ENCODE data around the gene EXOC6B.

Gene EXOC6B

DNA sequence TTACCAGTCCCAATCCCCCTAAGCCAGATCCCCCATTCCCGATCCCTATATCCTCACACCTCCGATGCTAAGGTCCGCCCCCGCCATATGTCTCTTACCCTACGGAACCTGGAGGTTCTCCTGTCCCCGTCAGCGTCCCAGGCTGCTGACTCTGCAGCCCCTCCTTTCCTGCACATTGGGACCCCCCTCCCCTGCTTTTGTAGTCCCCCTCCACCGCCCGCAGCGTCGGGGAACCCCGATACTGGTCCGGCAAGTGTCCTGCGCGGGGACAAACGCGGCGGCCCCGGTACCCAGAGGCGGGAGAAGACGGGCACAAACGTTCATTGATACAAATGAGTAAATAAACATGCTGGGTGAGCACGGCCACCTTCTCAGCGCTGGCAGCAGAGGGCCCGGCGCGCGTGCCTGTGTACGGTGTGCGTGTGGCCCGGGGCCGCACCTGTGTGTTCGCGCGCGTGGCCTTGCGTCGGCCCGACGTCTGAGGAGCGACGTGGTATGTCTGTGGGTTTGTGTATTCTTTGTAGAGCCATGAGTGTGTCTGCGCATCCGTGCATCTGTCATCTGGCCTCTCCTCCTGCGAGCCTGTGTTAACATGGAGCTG lies 676.2 kb downstream of the EXOC6B start:
- no peaks in the 10 kb centered on the region for H3K9me2 ChIP-seq (replicated peaks; ENCODE audit: low read depth, low read length)
- no peaks in the 10 kb centered on the region for H3K4me1 ChIP-seq (ENCODE audit: insufficient read depth, low read length, poor library complexity, severe bottlenecking)
- TF ChIP-seq EZH2phosphoT487 (IDR thresholded peaks at IDR 0.05; ENCODE audit: borderline replicate concordance), result no peak
- TF ChIP-seq, protein P1, sequence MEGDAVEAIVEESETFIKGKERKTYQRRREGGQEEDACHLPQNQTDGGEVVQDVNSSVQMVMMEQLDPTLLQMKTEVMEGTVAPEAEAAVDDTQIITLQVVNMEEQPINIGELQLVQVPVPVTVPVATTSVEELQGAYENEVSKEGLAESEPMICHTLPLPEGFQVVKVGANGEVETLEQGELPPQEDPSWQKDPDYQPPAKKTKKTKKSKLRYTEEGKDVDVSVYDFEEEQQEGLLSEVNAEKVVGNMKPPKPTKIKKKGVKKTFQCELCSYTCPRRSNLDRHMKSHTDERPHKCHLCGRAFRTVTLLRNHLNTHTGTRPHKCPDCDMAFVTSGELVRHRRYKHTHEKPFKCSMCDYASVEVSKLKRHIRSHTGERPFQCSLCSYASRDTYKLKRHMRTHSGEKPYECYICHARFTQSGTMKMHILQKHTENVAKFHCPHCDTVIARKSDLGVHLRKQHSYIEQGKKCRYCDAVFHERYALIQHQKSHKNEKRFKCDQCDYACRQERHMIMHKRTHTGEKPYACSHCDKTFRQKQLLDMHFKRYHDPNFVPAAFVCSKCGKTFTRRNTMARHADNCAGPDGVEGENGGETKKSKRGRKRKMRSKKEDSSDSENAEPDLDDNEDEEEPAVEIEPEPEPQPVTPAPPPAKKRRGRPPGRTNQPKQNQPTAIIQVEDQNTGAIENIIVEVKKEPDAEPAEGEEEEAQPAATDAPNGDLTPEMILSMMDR (conservative IDR thresholded peaks at IDR 0.05; ENCODE audit: low read length), result no peak
- no peaks in the 10 kb centered on the region for H3K9me3 ChIP-seq (ENCODE audit: insufficient read depth, low read depth, low read length)
- no peaks in the 10 kb centered on the region for H4K20me1 ChIP-seq (ENCODE audit: insufficient read depth, low read length, poor library complexity, severe bottlenecking)
- H3K79me2 ChIP-seq (ENCODE audit: insufficient read depth, low read length), result no peaks in the 10 kb centered on the region
- H3F3A ChIP-seq (ENCODE audit: low read depth), result no peaks in the 10 kb centered on the region
- H3K27me3 ChIP-seq (ENCODE audit: insufficient read depth, low read length, poor library complexity, severe bottlenecking), result no peaks in the 10 kb centered on the region
- no peak overlapping the region for H3K4me3 ChIP-seq (ENCODE audit: low read length, poor library complexity, severe bottlenecking)
- H3K36me3 ChIP-seq (ENCODE audit: insufficient read depth, low read length), result no peaks in the 10 kb centered on the region
- H3K4me2 ChIP-seq (ENCODE audit: low read depth, low read length, poor library complexity, severe bottlenecking), result no peak overlapping the region
- H3K9ac ChIP-seq (ENCODE audit: low read depth, low read length, poor library complexity, severe bottlenecking), result no peak overlapping the region
- no peak overlapping the region for H2AFZ ChIP-seq (ENCODE audit: low read length)

DNA sequence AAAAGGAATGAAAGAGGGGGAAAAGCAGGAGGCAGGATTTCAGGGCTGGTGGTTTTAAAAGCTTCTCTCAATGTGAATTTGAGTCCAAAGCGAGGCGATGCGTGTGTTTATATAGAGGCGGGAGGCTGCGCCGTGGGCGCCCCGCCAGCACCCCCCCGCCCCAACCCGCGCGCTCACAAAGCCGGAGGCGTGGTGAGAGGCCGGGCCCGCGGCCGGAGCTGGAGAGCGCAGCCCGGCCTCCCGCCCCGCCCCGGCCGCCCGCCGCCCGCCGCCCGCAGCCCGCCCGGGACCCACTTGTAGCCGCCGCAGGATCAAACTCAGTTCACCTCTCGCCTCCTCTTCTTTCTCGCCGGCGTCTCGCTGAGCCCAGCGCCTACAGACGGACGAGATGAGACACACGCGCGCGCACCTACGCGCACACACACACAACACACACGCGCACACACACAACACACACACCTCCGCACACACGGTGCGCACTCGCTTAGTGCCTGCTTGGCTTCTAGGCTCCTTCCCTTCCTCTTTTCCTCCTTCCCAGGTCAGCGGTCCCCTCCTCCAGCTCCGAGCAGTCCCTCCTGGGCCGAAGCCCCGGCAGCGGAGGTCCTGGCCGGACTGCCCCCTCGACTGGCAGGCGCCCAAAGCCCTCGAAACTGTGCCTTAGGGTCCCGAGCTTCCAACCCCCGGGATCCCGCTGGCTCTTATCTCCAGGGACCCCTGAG lies 676.8 kb downstream of the EXOC6B start:
- no peak overlapping the region for H2AFZ ChIP-seq (ENCODE audit: low read length)
- no peak overlapping the region for H3K4me2 ChIP-seq (ENCODE audit: low read depth, low read length, poor library complexity, severe bottlenecking)
- H3K4me3 ChIP-seq (ENCODE audit: low read length, poor library complexity, severe bottlenecking), result no peak overlapping the region
- no peaks in the 10 kb centered on the region for H3K4me1 ChIP-seq (ENCODE audit: insufficient read depth, low read length, poor library complexity, severe bottlenecking)
- H3F3A ChIP-seq (ENCODE audit: low read depth), result no peaks in the 10 kb centered on the region
- TF ChIP-seq, protein P1 (conservative IDR thresholded peaks at IDR 0.05; ENCODE audit: low read length), result no peak
- no peak for TF ChIP-seq EZH2phosphoT487 (IDR thresholded peaks at IDR 0.05; ENCODE audit: borderline replicate concordance)
- no peak overlapping the region for H3K9ac ChIP-seq (ENCODE audit: low read depth, low read length, poor library complexity, severe bottlenecking)
- no peaks in the 10 kb centered on the region for H3K36me3 ChIP-seq (ENCODE audit: insufficient read depth, low read length)
- H4K20me1 ChIP-seq (ENCODE audit: insufficient read depth, low read length, poor library complexity, severe bottlenecking), result no peaks in the 10 kb centered on the region
- H3K9me2 ChIP-seq (replicated peaks; ENCODE audit: low read depth, low read length), result no peaks in the 10 kb centered on the region
- H3K9me3 ChIP-seq (ENCODE audit: insufficient read depth, low read depth, low read length), result no peaks in the 10 kb centered on the region
- no peaks in the 10 kb centered on the region for H3K27me3 ChIP-seq (ENCODE audit: insufficient read depth, low read length, poor library complexity, severe bottlenecking)
- no peaks in the 10 kb centered on the region for H3K79me2 ChIP-seq (ENCODE audit: insufficient read depth, low read length)

DNA sequence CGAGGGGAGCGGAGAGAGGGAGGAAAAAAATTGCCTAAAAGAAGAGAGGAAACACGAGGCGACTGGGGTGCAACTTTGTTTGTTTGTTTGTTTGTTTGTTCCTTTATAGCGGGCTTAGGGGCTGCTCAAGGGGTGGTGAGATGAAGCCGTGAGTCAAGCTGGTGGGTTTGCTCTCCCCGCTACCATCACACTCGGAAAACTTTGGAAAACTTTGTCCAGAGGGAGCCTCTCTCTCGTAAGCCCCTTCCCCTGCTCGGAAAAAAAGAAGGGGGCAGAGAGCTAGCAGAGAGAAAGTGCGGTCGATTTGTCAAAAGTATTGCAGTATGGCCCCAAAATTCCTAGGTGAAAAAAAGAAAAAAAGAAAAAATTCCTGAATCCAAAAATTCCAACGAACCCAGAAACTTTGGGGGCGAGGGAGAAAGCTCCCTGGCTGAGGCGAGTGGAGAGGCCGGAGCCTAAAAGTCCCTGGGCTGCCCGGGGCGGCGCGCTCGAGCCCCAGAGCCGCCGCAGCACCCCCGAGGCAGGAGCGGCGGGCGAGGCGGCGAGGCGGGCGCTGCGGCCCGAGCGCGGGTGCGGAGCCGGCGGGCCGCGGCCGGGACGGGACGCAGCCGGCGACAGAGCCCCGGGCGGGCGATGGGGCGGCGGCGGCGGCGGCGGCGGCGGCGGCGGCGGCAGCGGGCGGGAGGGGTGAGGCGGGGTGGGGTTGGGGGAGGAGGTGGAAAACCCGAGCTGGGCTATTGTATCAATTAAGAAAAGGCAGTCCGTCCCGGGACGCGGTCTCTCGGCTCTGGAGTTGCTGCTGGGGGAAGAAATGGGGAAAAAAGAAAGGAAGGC lies 677.6 kb downstream of the EXOC6B start:
- no peaks in the 10 kb centered on the region for H3K36me3 ChIP-seq (ENCODE audit: insufficient read depth, low read length)
- H3F3A ChIP-seq (ENCODE audit: low read depth), result no peaks in the 10 kb centered on the region
- no peaks in the 10 kb centered on the region for H3K79me2 ChIP-seq (ENCODE audit: insufficient read depth, low read length)
- no peaks in the 10 kb centered on the region for H3K9me3 ChIP-seq (ENCODE audit: insufficient read depth, low read depth, low read length)
- H4K20me1 ChIP-seq (ENCODE audit: insufficient read depth, low read length, poor library complexity, severe bottlenecking), result no peaks in the 10 kb centered on the region
- H3K4me3 ChIP-seq (ENCODE audit: low read length, poor library complexity, severe bottlenecking), result no peak overlapping the region
- no peak overlapping the region for H3K9ac ChIP-seq (ENCODE audit: low read depth, low read length, poor library complexity, severe bottlenecking)
- TF ChIP-seq, protein P1 (conservative IDR thresholded peaks at IDR 0.05; ENCODE audit: low read length), result no peak
- no peak for TF ChIP-seq EZH2phosphoT487 (IDR thresholded peaks at IDR 0.05; ENCODE audit: borderline replicate concordance)
- no peak overlapping the region for H3K4me2 ChIP-seq (ENCODE audit: low read depth, low read length, poor library complexity, severe bottlenecking)
- no peak overlapping the region for H2AFZ ChIP-seq (ENCODE audit: low read length)
- no peaks in the 10 kb centered on the region for H3K9me2 ChIP-seq (replicated peaks; ENCODE audit: low read depth, low read length)
- H3K4me1 ChIP-seq (ENCODE audit: insufficient read depth, low read length, poor library complexity, severe bottlenecking), result no peaks in the 10 kb centered on the region
- H3K27me3 ChIP-seq (ENCODE audit: insufficient read depth, low read length, poor library complexity, severe bottlenecking), result no peaks in the 10 kb centered on the region
